ENCODE results near the gene IL10RB. TPM values are rescaled to one million over a fixed set of nuclear protein-coding genes. Genes with fewer than 3 reads are reported as not detected.

Gene IL10RB
- polyA plus RNA-seq, 1 donor (not counting 4 experiments of a cell fraction or from before 2014, with no cell fraction given) = 19.6 TPM

- no peak overlapping the region for H3K4me2 ChIP-seq (ENCODE audit: control insufficient read depth, extremely low read depth, insufficient read depth, low read depth, low read length)
- H3K36me3 ChIP-seq (ENCODE audit: control insufficient read depth in 2 of 2, extremely low read depth in 1 of 2, insufficient read depth in 2 of 2, low read length in 2 of 2) = no peaks in the 10 kb centered on the region
- peaks cover 23% of the 10 kb centered on the region for H3K4me1 ChIP-seq (ENCODE audit: control insufficient read depth, extremely low read depth, insufficient read depth, low read length)
- no peak overlapping the region for H3K4me3 ChIP-seq (ENCODE audit: control insufficient read depth in 2 of 3, extremely low read depth in 1 of 3, insufficient read depth in 2 of 3, low read depth in 1 of 3, low read length in 3 of 3)
- H3K9me3 ChIP-seq (ENCODE audit: control insufficient read depth, low read depth, low read length) = no peaks in the 10 kb centered on the region
- H3K27me3 ChIP-seq (ENCODE audit: control insufficient read depth, extremely low read depth, insufficient read depth, low read length) = no peaks in the 10 kb centered on the region
- H4K20me1 ChIP-seq (ENCODE audit: control insufficient read depth, extremely low read depth, insufficient read depth, low read length) = no peaks in the 10 kb centered on the region
- H3K27ac ChIP-seq (ENCODE audit: control insufficient read depth, insufficient read depth, low read length) = no peak overlapping the region
- no peak overlapping the region for H2AFZ ChIP-seq (ENCODE audit: control insufficient read depth, low read length)
- H3K79me2 ChIP-seq (ENCODE audit: control insufficient read depth, insufficient read depth, low read length) = peaks cover 5% of the 10 kb centered on the region
- DNase-seq (ENCODE audit: low read depth, low spot score) (peak; percentile 55), FAIRE-seq (no peak)
- TF ChIP-seq CTCF (optimal IDR thresholded peaks at IDR 0.05 in 1 of 3, IDR thresholded peaks at IDR 0.05 in 1 of 3, conservative IDR thresholded peaks at IDR 0.05 in 1 of 3; ENCODE audit: extremely low read depth in 1 of 3, insufficient read depth in 2 of 3, low read length in 3 of 3) = no peak
- no peak for TF ChIP-seq EZH2 (IDR thresholded peaks at IDR 0.05; ENCODE audit: low read length)
- H3K9ac ChIP-seq (ENCODE audit: control insufficient read depth, extremely low read depth, insufficient read depth, low read length) = no peak overlapping the region
- no peaks in the 10 kb centered on the region for H3K9me1 ChIP-seq (ENCODE audit: control insufficient read depth, extremely low read depth, insufficient read depth, low read length)
- dilution Hi-C loops (cut with MboI; ENCODE audit: extremely low pct_ligation_motif_present, low sequenced_read_pairs) = no loop called here
Observed at GRCh38 chr21:33268737-33269441, 2.7 kb downstream of the IL10RB start.

GRCh38 chr21:33270986-33271385 lies 4.8 kb downstream of the IL10RB start:
- H3K79me2 ChIP-seq (ENCODE audit: control insufficient read depth, insufficient read depth, low read length) = peaks cover 5% of the 10 kb centered on the region
- TF ChIP-seq EZH2 (IDR thresholded peaks at IDR 0.05; ENCODE audit: low read length) (no peak), CTCF (optimal IDR thresholded peaks at IDR 0.05 in 1 of 3, IDR thresholded peaks at IDR 0.05 in 1 of 3, conservative IDR thresholded peaks at IDR 0.05 in 1 of 3; ENCODE audit: extremely low read depth in 1 of 3, insufficient read depth in 2 of 3, low read length in 3 of 3) (no peak)
- no peaks in the 10 kb centered on the region for H4K20me1 ChIP-seq (ENCODE audit: control insufficient read depth, extremely low read depth, insufficient read depth, low read length)
- H3K4me3 ChIP-seq (ENCODE audit: control insufficient read depth in 2 of 3, extremely low read depth in 1 of 3, insufficient read depth in 2 of 3, low read depth in 1 of 3, low read length in 3 of 3) = no peak overlapping the region
- H3K27ac ChIP-seq (ENCODE audit: control insufficient read depth, insufficient read depth, low read length) = no peak overlapping the region
- H3K9me3 ChIP-seq (ENCODE audit: control insufficient read depth, low read depth, low read length) = no peaks in the 10 kb centered on the region
- H3K9ac ChIP-seq (ENCODE audit: control insufficient read depth, extremely low read depth, insufficient read depth, low read length) = no peak overlapping the region
- no peak overlapping the region for H3K4me2 ChIP-seq (ENCODE audit: control insufficient read depth, extremely low read depth, insufficient read depth, low read depth, low read length)
- dilution Hi-C loops (cut with MboI; ENCODE audit: extremely low pct_ligation_motif_present, low sequenced_read_pairs) = no loop called here
- peaks cover 18% of the 10 kb centered on the region for H3K4me1 ChIP-seq (ENCODE audit: control insufficient read depth, extremely low read depth, insufficient read depth, low read length)
- H3K27me3 ChIP-seq (ENCODE audit: control insufficient read depth, extremely low read depth, insufficient read depth, low read length) = no peaks in the 10 kb centered on the region
- H3K9me1 ChIP-seq (ENCODE audit: control insufficient read depth, extremely low read depth, insufficient read depth, low read length) = no peaks in the 10 kb centered on the region
- H2AFZ ChIP-seq (ENCODE audit: control insufficient read depth, low read length) = no peak overlapping the region
- peaks cover 0 to 2% of the 10 kb centered on the region in 2 experiments for H3K36me3 ChIP-seq (ENCODE audit: control insufficient read depth in 2 of 2, extremely low read depth in 1 of 2, insufficient read depth in 2 of 2, low read length in 2 of 2)
- FAIRE-seq = no peak
- no peak for DNase-seq (ENCODE audit: low read depth, low spot score)
